SU-DHL-6 (cell line): ENCODE results near the gene CFAP107.

ENCODE experiments used
- CTCF ChIP-seq: fragments of 200-600 bp; sonication (generic); IDR thresholded peaks from one replicate; pipeline ENCODE4 v1.5.1; 2017; ENCODE audit warnings: antibody characterized with exemption, mild to moderate bottlenecking, low read length, moderate library complexity; ENCODE audit not compliant: insufficient read depth, poor library complexity, severe bottlenecking
- EZH2phosphoT487 ChIP-seq: fragments of 200-600 bp; sonication (generic), shearing (Covaris generic); conservative IDR thresholded peaks from 2 replicates; pipeline ENCODE4 v1.6.1; 2018; ENCODE audit warnings: mild to moderate bottlenecking, antibody characterized with exemption, low read length, moderate library complexity, mixed read lengths

GRCh38 chr1:12730156-12730555 is 15.8 kb upstream of the CFAP107 start:
- no peak for TF ChIP-seq CTCF
- no peak for TF ChIP-seq EZH2phosphoT487
